SK-N-SH treated with all-trans-retinoic acid at 6 μM for 48 hours (cell line): ENCODE results near the gene PSAT1.

Experiments used
- ATAC-seq: fragments of 200-7000 bp; cut with Tn5 transposase; 3 replicates; pipeline ENCODE4 v1.9.1; 2020; ENCODE audit warnings: mild to moderate bottlenecking, moderate library complexity
- ARNTL ChIP-seq: fragments of 450-650 bp; formaldehyde crosslinking; IDR thresholded peaks from 2 replicates; pipeline ENCODE4 v1.5.0; 2020; ENCODE audit warnings: low read depth, mild to moderate bottlenecking, moderate library complexity, borderline replicate concordance
- BACH2 ChIP-seq: fragments of 250-450 bp; sonication (Bioruptor Pico); IDR thresholded peaks from 2 replicates; pipeline ENCODE4 v1.9.0; 2021; ENCODE audit warnings: mild to moderate bottlenecking, borderline replicate concordance
- CREB5 ChIP-seq: fragments of 250-450 bp; sonication (Bioruptor Pico); IDR thresholded peaks from 2 replicates; pipeline ENCODE4 v1.5.1; 2020; ENCODE audit warnings: low read depth, mild to moderate bottlenecking, moderate library complexity
- CSRNP3 ChIP-seq: fragments of 250-450 bp; sonication (Bioruptor Pico); IDR thresholded peaks from 2 replicates; pipeline ENCODE4 v1.5.1; 2021; ENCODE audit warnings: mild to moderate bottlenecking, moderate library complexity
- ESRRG ChIP-seq: fragments of 250-450 bp; sonication (Bioruptor Pico); IDR thresholded peaks from 2 replicates; pipeline ENCODE4 v1.6.1; 2021; ENCODE audit warnings: mild to moderate bottlenecking
- GLIS3 ChIP-seq: fragments of 250-450 bp; sonication (Bioruptor Pico); IDR thresholded peaks from 2 replicates; pipeline ENCODE4 v1.5.0; 2020; ENCODE audit warnings: mild to moderate bottlenecking, moderate library complexity
- ISL1 ChIP-seq: fragments of 250-450 bp; sonication (Bioruptor Pico); IDR thresholded peaks from 2 replicates; pipeline ENCODE4 v2.1.2; 2022; ENCODE audit warnings: mild to moderate bottlenecking, moderate library complexity
- OSR1 ChIP-seq: fragments of 250-450 bp; sonication (Bioruptor Pico); IDR thresholded peaks from 2 replicates; pipeline ENCODE4 v1.8.0; 2022; ENCODE audit warnings: moderate library complexity, mild to moderate bottlenecking, inconsistent platforms
- POU6F1 ChIP-seq: fragments of 250-450 bp; sonication (Bioruptor Pico); IDR thresholded peaks from 2 replicates; pipeline ENCODE4 v1.8.0; 2021; ENCODE audit warnings: low read depth, mild to moderate bottlenecking, moderate library complexity, borderline replicate concordance
- PPARA ChIP-seq: fragments of 250-450 bp; sonication (Bioruptor Pico); IDR thresholded peaks from 2 replicates; pipeline ENCODE4 v1.5.0; 2020; ENCODE audit warnings: mild to moderate bottlenecking, borderline replicate concordance
- RARB ChIP-seq: fragments of 250-450 bp; sonication (Bioruptor Pico); IDR thresholded peaks from 2 replicates; pipeline ENCODE4 v1.8.0; 2021; ENCODE audit warnings: mild to moderate bottlenecking, moderate library complexity
- SNAI2 ChIP-seq: fragments of 250-450 bp; sonication (Bioruptor Pico); IDR thresholded peaks from 2 replicates; pipeline ENCODE4 v1.5.0; 2020; ENCODE audit warnings: mild to moderate bottlenecking, moderate library complexity
- TCF4 ChIP-seq: fragments of 250-450 bp; sonication (Bioruptor Pico); IDR thresholded peaks from 2 replicates; pipeline ENCODE4 v1.8.0; 2021; ENCODE audit warnings: mild to moderate bottlenecking, moderate library complexity, borderline replicate concordance
- TOX ChIP-seq: fragments of 250-450 bp; sonication (Bioruptor Pico); IDR thresholded peaks from 2 replicates; pipeline ENCODE4 v1.8.0; 2021; ENCODE audit warnings: mild to moderate bottlenecking, moderate library complexity, borderline replicate concordance
- TSHZ2 ChIP-seq: fragments of 250-450 bp; sonication (Bioruptor Pico); IDR thresholded peaks from 2 replicates; pipeline ENCODE4 v1.5.0; 2020; ENCODE audit warnings: mild to moderate bottlenecking, moderate library complexity
- ZC3H10 ChIP-seq: fragments of 250-450 bp; sonication (Bioruptor Pico); IDR thresholded peaks from 2 replicates; pipeline ENCODE4 v1.5.1; 2021; ENCODE audit warnings: mild to moderate bottlenecking, moderate library complexity
- ZFP3 ChIP-seq: fragments of 250-450 bp; sonication (Bioruptor Pico); IDR thresholded peaks from 2 replicates; pipeline ENCODE4 v1.5.0; 2020; ENCODE audit warnings: mild to moderate bottlenecking, moderate library complexity
- ZFP30 ChIP-seq: fragments of 450-650 bp; formaldehyde crosslinking; IDR thresholded peaks from 2 replicates; pipeline ENCODE4 v1.5.0; 2022; ENCODE audit warnings: mild to moderate bottlenecking, moderate library complexity
- ZNF565 ChIP-seq: fragments of 450-650 bp; formaldehyde crosslinking; conservative IDR thresholded peaks from 2 replicates; pipeline ENCODE4 v1.5.0; 2020; ENCODE audit warnings: low read depth, mild to moderate bottlenecking, moderate library complexity
- ZNF70 ChIP-seq: fragments of 450-650 bp; formaldehyde crosslinking; IDR thresholded peaks from 2 replicates; pipeline ENCODE4 v1.5.0; 2020; ENCODE audit warnings: mild to moderate bottlenecking, moderate library complexity
- ZNF8 ChIP-seq: fragments of 450-650 bp; formaldehyde crosslinking; IDR thresholded peaks from 2 replicates; pipeline ENCODE4 v1.5.0; 2020; ENCODE audit warnings: mild to moderate bottlenecking, moderate library complexity

Gene PSAT1

GRCh38 chr9:78363221-78363620 is 66.3 kb downstream of the PSAT1 start:
- ATAC-seq: 0 out of 3 replicates have a peak, but pooled peaks have one; percentile 21
- no peak for TF ChIP-seq BACH2
- no peak for TF ChIP-seq TOX
- TF ChIP-seq ISL1 (CRISPR knock-in tag): no peak
- TF ChIP-seq TCF4 (CRISPR knock-in tag): no peak
- no peak for TF ChIP-seq RARB (CRISPR knock-in tag)
- TF ChIP-seq ZNF70 (CRISPR knock-in tag): no peak
- no peak for TF ChIP-seq ZC3H10 (CRISPR knock-in tag)
- TF ChIP-seq CSRNP3 (CRISPR knock-in tag): no peak
- TF ChIP-seq ZFP30 (CRISPR knock-in tag): no peak
- no peak for TF ChIP-seq ESRRG (CRISPR knock-in tag)
- TF ChIP-seq ZNF565: no peak
- TF ChIP-seq POU6F1 (CRISPR knock-in tag): no peak
- TF ChIP-seq OSR1: no peak
- TF ChIP-seq CREB5 (CRISPR knock-in tag): no peak
- TF ChIP-seq SNAI2 (CRISPR knock-in tag): no peak
- TF ChIP-seq ZNF8: no peak
- TF ChIP-seq GLIS3 (CRISPR knock-in tag): no peak
- no peak for TF ChIP-seq ARNTL

GRCh38 chr9:78365748-78366697 is 69.1 kb downstream of the PSAT1 start:
- ATAC-seq: peak; percentile 46

GRCh38 chr9:78366827-78367226 is 69.9 kb downstream of the PSAT1 start:
- no peak for TF ChIP-seq CREB5 (CRISPR knock-in tag)
- TF ChIP-seq ESRRG (CRISPR knock-in tag): no peak
- TF ChIP-seq ZNF70 (CRISPR knock-in tag): no peak
- no peak for TF ChIP-seq ZFP3 (CRISPR knock-in tag)
- no peak for TF ChIP-seq TSHZ2 (CRISPR knock-in tag)
- TF ChIP-seq GLIS3 (CRISPR knock-in tag): no peak
- TF ChIP-seq ZFP30 (CRISPR knock-in tag): no peak
- TF ChIP-seq SNAI2 (CRISPR knock-in tag): no peak
- TF ChIP-seq PPARA (CRISPR knock-in tag): no peak
- TF ChIP-seq POU6F1 (CRISPR knock-in tag): no peak
- no peak for TF ChIP-seq TOX
- no peak for TF ChIP-seq CSRNP3 (CRISPR knock-in tag)
- TF ChIP-seq ZNF565: no peak
- no peak for TF ChIP-seq ISL1 (CRISPR knock-in tag)
- no peak for TF ChIP-seq ZC3H10 (CRISPR knock-in tag)
- ATAC-seq: no peak

More at GRCh38 chr9:78365748-78366697, 69.1 kb downstream of the PSAT1 start:
- TF ChIP-seq ZNF70 (CRISPR knock-in tag): no peak
- 0 out of 2 replicates have a peak, but pooled peaks have one; percentile 8 for TF ChIP-seq ISL1 (CRISPR knock-in tag)
